Measurements from ENCODE around the gene TGFA. TPM values are rescaled to one million over a fixed set of nuclear protein-coding genes. Genes with fewer than 3 reads are reported as not detected.

The TGFA gene
- total RNA-seq, 2 experiments from 2014 or later, result not detected

DNA sequence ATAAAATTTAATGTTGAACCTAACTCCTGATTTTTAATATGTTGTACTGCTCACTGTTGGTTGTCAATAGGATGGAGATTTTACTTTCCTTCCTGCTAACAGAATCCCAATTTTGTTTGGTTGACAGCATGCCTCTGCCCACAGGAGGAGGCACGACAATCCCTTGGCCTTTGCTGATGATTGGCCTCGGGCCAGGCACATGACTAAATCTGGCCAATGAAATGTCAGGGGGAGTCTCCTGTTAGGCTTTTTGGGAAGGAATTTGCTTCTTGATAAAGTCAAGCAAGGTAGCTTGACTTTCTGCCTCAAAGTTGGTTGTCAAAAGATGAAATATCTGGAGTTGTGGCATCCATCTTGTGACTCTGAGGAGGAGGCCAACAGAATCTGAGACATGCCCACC is 6.8 kb upstream of the TGFA start:
- no peak for DNase-seq (ENCODE audit: low spot score)
- H3K4me3 ChIP-seq (ENCODE audit: low read depth, low read length, poor library complexity, severe bottlenecking), result no peak overlapping the region
- H3K36me3 ChIP-seq (ENCODE audit: insufficient read depth, low read length), result no peaks in the 10 kb centered on the region
- ChIA-PET POLR2A (no interaction called here), CTCF (ENCODE audit: unreplicated experiment) (no interaction called here)
- H3K4me2 ChIP-seq (ENCODE audit: low read length), result no peak overlapping the region
- H3K27ac ChIP-seq (ENCODE audit: low read depth, low read length, poor library complexity, severe bottlenecking), result no peak overlapping the region
- no peak for TF ChIP-seq EZH2phosphoT487 (IDR thresholded peaks at IDR 0.05; ENCODE audit: borderline replicate concordance, low read depth, low read length)
- no peak for TF ChIP-seq CTCF (conservative IDR thresholded peaks at IDR 0.05; ENCODE audit: low read length)
- H3K79me2 ChIP-seq (ENCODE audit: insufficient read depth, low read depth, low read length), result no peaks in the 10 kb centered on the region
- H3K9me3 ChIP-seq (ENCODE audit: low read length), result no peaks in the 10 kb centered on the region
- H3K9me2 ChIP-seq (ENCODE audit: insufficient read depth, low read length), result no peaks in the 10 kb centered on the region
- intact Hi-C loops (cut with micrococcal nuclease; ENCODE audit: unreplicated experiment), result no loop called here
- H4K20me1 ChIP-seq (ENCODE audit: insufficient read depth, low read length), result no peaks in the 10 kb centered on the region
- H2AFZ ChIP-seq (ENCODE audit: low read length), result no peak overlapping the region
- H3K4me1 ChIP-seq (ENCODE audit: insufficient read depth, low read length, poor library complexity, severe bottlenecking), result no peaks in the 10 kb centered on the region
- no TSS peak for BruUV-seq (replicated peaks)

DNA sequence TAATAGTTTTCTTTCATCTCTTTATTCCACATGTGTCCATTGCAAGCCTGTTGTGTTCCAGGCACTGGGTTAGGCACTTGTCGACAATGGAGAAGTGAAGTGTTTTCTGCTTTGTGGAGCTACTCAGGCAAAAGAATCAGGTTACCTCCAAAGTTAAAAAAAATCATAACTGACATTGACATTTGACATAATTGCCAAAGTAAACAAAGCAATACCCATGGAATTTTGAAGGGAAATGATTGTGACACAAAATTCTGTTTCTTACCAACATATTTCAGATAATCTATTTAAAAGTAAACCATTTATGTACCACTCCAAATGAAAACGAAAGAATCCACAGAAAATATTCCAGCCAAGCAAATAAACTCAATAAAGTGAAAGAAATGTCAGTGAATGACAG is 6.4 kb upstream of the TGFA start:
- H2AFZ ChIP-seq (ENCODE audit: low read length), result no peak overlapping the region
- H3K9me3 ChIP-seq (ENCODE audit: low read length), result no peaks in the 10 kb centered on the region
- H3K79me2 ChIP-seq (ENCODE audit: insufficient read depth, low read depth, low read length), result no peaks in the 10 kb centered on the region
- DNase-seq (ENCODE audit: low spot score), result no peak
- ChIA-PET CTCF (ENCODE audit: unreplicated experiment) (no interaction called here), POLR2A (no interaction called here)
- H3K36me3 ChIP-seq (ENCODE audit: insufficient read depth, low read length), result no peaks in the 10 kb centered on the region
- no TSS peak for BruUV-seq (replicated peaks)
- H3K4me2 ChIP-seq (ENCODE audit: low read length), result no peak overlapping the region
- no peaks in the 10 kb centered on the region for H3K4me1 ChIP-seq (ENCODE audit: insufficient read depth, low read length, poor library complexity, severe bottlenecking)
- no peaks in the 10 kb centered on the region for H4K20me1 ChIP-seq (ENCODE audit: insufficient read depth, low read length)
- intact Hi-C loops (cut with micrococcal nuclease; ENCODE audit: unreplicated experiment), result no loop called here
- H3K4me3 ChIP-seq (ENCODE audit: low read depth, low read length, poor library complexity, severe bottlenecking), result no peak overlapping the region
- no peak overlapping the region for H3K27ac ChIP-seq (ENCODE audit: low read depth, low read length, poor library complexity, severe bottlenecking)
- TF ChIP-seq CTCF (conservative IDR thresholded peaks at IDR 0.05; ENCODE audit: low read length), result no peak
- no peak for TF ChIP-seq EZH2phosphoT487 (IDR thresholded peaks at IDR 0.05; ENCODE audit: borderline replicate concordance, low read depth, low read length)
- no peaks in the 10 kb centered on the region for H3K9me2 ChIP-seq (ENCODE audit: insufficient read depth, low read length)

- H3K79me2 ChIP-seq (ENCODE audit: insufficient read depth, low read depth, low read length), result no peaks in the 10 kb centered on the region
- CTCF ChIA-PET (ENCODE audit: unreplicated experiment), result no interaction called here
- H3K9me3 ChIP-seq (ENCODE audit: low read length), result no peaks in the 10 kb centered on the region
Measured at GRCh38 chr2:70558195-70558808, 4.7 kb upstream of the TGFA start.

More at GRCh38 chr2:70558195-70558808, 4.7 kb upstream of the TGFA start:
- Histone ChIP-seq H3K27ac (ENCODE audit: low read depth, low read length, poor library complexity, severe bottlenecking) (no peak overlapping the region), H4K20me1 (ENCODE audit: insufficient read depth, low read length) (no peaks in the 10 kb centered on the region), H3K4me3 (ENCODE audit: low read depth, low read length, poor library complexity, severe bottlenecking) (no peak overlapping the region), H3K9me2 (ENCODE audit: insufficient read depth, low read length) (no peaks in the 10 kb centered on the region), H3K4me2 (ENCODE audit: low read length) (no peak overlapping the region), H3K36me3 (ENCODE audit: insufficient read depth, low read length) (no peaks in the 10 kb centered on the region), H2AFZ (ENCODE audit: low read length) (no peak overlapping the region), H3K4me1 (ENCODE audit: insufficient read depth, low read length, poor library complexity, severe bottlenecking) (no peaks in the 10 kb centered on the region)
- no TSS peak for BruUV-seq (replicated peaks)
- no peak for DNase-seq (ENCODE audit: low spot score)
- intact Hi-C loops (cut with micrococcal nuclease; ENCODE audit: unreplicated experiment), result no loop called here
- no peak for TF ChIP-seq EZH2phosphoT487 (IDR thresholded peaks at IDR 0.05; ENCODE audit: borderline replicate concordance, low read depth, low read length)
- no peak for TF ChIP-seq CTCF (conservative IDR thresholded peaks at IDR 0.05; ENCODE audit: low read length)
- POLR2A ChIA-PET, result interaction anchor here (0.8 kb wide), 1 partner anchor 9 kb away, joined by 3 read pairs; no protein-coding TSS in a partner anchor
